ENCODE measurements around the gene RRP15.

- TF ChIP-seq REST (IDR thresholded peaks at IDR 0.05; ENCODE audit: insufficient read depth in 1 of 2, low read depth in 2 of 2, low read length in 2 of 2) (no peak), FOXP2 (optimal IDR thresholded peaks at IDR 0.05; ENCODE audit: borderline replicate concordance, extremely low read depth, extremely low read length, insufficient read depth) (no peak), POLR2AphosphoS5 (IDR thresholded peaks at IDR 0.05; ENCODE audit: low read depth, low read length) (no peak)
These were observed 62.2 kb downstream of the RRP15 start for GRCh38 chr1:218347336-218347722.

Measured in PFSK-1 (cell line).